HG03342 (cell line): ENCODE results near the gene TRIM9.

ENCODE experiments used
- ATAC-seq: cut with Tn5 transposase; IDR thresholded peaks from one replicate; pipeline ENCODE4 v1.9.1; 2021; ENCODE audit warnings: mild to moderate bottlenecking, moderate library complexity; ENCODE audit not compliant: unreplicated experiment

Gene TRIM9

DNA sequence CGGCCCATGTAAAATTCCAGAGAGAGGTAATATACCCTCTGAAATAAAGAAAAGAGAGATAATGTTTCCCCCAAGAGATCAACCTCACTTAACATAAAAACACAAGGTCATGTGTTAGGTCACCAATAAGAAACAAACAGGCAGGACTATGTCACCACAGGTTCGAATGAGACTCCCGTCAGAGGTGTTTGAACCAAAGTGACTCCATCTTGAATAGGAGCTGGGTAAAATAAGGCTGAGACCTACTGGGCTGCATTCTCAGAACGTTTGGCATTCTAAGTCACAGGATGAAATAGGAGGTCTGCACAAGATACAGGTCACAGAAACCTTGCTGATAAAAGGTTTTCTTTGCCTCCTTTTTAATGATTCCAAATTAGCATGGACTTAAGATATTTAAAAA, 157.1 kb downstream of the TRIM9 start:
- no peak for ATAC-seq

DNA sequence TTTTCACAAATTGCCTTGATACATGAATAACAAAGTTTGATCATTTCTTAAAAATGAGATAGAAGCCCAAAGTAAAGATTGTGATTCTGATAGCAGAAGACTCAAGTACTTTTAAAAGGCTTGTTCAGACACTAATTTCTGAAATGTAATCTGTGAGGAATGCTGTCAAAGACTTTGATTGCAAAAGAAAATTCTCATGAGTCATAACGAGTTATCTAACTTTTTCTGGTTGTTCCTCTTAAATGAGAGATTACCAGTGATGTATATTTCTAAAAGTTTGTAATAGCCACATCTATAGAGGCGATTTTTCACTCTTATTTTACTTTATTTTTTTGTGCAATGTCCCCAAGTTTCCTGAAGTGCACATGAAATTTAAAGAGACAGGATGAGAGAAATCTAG, 157.6 kb downstream of the TRIM9 start:
- ATAC-seq, result no peak

DNA sequence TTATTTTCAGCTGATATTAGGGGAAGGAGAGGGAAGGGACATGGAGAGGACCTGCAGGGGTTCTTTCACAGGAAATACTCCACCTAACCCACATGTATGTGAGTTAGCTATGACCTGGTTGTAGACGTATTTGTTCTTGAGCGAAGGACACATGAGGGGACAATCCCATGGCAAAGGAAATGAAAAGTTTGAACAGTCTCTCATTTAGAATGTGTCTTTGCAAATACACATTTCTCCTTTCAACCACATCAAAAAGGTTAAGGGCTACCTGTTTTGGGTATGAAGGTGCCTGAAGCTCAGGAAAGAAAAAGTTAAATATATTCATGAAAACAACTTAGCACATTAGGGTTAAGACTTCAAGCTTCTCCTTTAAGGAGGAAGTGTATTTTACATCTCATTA, 158.0 kb downstream of the TRIM9 start:
- no peak for ATAC-seq

DNA sequence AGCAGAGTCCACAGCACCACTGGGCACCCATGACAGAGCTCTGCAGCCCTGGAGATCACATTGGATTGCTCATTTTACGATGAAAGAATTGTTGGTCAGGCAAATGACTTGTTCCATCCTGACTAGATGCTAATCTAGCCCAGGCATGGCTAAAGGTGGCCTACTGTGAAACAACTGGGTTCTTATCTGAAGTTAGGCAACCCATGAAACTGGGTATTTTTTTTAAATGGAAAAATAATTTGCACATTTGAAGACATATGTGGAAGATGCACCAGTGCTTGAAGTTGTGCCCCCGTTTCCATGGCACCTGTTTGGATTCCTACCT, 158.9 kb downstream of the TRIM9 start:
- ATAC-seq, result no peak

DNA sequence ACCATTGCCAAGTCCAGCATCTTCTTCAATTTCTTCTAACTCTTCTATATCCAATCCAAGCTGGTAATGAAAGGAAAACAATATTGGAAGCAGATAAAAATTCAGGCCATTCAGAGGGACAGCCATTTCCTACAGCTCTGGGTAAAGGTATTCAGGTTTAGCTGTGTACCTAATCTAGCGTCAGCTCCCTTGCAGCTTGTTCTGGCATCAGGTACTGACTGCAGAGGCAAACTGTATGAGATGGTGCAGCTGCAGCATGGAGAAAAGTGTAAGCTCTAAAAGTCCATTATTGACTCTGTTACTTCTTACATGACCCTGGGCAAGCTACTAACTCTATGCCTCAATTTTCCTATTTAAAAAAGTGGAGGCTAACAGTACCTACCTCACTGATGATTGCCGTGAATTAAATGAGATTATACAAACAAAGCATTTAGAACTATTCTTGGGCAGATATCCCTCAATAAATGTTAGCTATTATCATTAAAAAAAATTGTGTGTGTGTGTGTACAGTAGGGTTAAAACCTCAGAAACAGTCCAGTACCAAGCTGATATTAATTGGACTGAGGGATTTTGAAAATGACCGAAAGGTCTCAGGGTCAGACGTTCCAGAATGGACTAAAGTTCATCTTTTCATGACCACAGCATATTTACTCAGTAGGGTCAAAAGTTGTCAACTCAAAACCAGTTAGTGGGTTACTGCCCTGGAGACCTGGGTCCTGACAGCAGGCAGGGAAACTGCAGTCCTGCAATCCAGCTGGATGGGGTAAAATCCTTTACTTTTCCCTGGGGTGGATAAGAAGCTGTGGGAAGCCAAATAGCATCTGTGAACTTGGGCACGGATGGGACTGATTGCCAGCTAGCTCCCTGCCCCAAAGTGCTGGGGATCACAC, 159.5 kb downstream of the TRIM9 start:
- ATAC-seq, result no peak

DNA sequence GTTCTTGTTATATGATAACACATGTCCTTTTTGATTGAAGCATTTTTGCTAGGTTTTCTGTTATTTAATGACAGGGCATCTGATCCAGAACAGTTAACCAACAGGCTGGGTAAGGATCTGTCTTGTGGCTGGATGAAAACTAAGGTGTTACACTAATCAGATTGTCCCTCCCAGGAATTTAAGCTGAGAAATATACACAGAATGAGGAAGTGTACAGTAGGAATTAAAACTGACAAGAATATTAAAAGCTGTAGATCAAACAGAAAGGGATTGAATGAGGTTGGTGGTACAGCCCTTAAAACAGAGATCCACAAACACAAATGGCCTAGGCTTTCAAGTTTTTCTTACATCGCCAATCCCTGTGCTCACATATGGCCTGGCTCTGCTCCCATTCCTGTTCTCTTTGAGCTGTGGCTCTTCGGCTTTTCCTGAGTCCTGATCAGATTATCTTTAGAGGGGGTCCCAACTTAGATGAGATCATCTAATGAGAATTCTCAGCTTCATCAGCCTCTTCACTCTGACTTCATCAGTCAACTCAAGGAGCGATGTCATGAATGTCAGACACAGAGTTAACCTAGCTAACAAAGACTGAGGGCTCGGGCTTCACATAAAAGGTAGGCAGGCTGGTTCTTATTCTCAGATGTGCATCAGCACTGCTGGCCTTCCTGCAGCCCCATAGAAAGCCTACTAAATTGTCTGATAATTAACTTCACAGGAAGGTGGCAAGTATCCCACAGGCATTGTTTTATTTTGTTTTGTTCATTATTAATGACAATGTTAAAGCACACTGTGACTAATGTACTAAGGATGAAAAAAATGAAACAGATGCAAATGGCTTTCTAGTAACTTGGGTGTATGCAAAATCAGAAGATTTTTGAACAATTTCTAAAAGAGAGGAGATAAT, 162.1 kb downstream of the TRIM9 start:
- no peak for ATAC-seq

DNA sequence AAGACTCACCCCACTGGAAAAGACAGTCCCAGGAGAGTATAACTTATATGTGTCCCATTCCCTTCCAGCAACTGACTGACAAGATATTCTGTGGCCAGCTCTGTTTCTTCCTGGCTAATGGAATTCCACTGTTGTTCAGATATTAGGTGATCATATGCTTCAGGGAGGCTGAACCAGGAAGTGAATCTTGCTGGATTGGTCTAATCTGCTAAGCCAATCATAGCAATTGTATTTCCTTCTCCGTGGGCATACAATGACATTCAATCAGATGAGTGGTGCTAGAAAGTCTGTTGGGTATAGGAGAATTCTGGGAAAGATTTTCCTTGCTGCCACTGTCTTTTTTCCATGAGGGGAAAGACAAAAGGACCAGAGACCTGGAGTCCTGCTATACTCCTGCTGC, 162.7 kb downstream of the TRIM9 start:
- ATAC-seq, result no peak

DNA sequence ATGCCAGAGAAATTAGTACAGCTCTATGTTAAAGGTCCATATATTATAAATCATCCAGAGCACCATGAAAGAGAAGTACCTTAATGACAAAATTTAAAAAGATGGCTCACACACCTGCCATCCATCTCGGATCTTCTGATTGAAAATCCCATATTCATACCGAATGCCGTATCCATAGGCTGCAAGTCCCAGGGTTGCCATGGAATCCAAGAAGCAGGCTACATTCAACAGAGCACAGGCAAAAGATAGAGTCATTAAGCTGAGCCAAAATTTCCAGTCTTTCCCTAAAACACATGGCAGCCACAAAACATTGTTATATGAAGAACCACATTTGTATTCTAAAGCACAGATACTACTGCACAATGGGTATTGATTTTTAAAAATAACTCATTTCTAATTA, 163.3 kb downstream of the TRIM9 start:
- ATAC-seq, result no peak

DNA sequence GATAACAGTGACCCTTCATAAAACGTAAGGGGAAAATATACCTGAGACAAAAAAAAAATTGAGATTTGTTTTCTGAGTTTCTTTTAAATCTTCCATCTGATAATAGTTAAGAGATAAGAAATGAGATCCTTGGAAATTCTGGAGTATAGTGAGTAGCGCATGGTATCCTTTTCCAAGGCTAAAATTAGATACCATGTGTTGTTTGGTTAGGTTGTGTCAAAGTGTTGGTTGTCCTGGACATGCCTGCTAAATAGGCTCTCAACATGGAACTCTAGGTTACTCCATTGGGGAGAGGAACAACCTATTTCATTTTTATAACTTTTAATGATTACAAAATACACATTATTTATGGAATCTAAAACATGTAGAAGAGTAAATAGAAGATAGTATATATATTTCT, 165.4 kb downstream of the TRIM9 start:
- ATAC-seq, result no peak

DNA sequence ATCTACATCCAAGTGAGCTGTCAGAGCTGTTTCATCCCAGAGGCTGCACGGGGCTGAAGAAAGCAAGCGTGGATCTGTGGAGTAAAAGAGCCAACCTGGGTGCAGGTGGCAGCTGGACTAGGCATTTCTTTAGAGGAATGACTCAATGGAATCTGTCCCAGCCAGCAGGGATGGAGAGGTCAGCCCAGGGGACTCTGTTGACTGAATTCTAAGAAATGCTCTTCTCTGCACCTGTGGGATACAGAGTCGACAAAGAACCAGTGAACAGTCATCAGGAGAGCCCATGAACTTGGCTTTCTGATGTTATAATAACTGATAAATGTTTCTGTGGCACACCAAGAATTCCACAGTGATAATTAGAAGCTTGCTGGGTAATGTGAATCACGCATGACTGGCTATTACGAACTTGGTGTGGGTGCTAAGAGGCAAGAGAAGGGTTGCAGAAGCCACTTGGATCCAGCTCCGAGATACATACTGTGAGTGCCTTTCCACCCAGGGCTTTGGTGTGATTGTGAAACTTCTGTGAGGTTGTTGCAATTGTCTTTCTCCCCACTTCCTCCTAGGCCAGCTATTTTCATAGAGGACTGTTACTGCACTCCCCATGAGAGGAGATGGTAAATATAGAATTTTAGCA, 166.8 kb downstream of the TRIM9 start:
- ATAC-seq, result no peak

DNA sequence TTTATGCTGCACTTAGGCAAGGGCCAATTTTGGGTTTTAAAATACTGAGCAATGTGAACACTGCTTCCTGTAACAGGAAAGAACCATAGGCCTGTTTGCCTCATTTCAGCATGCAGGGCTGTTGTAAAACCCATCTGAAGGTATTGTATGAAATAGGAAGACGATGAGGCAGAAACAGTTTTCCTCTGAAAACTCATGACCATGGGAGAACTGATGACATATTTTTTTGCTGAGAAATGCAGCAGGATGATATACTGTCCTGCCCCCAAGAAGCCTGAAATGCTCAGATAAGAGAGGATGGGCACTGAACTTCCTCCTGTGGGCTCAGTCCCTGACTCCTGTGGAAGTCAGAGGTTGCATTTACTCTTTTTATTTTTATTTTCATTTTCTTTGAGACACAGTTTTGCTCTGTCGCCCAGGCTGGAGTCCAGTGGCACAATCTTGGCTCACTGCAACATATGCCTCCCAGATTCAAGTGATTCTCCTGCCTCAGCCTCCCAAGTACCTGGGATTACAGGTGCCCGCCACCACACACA, 168.0 kb downstream of the TRIM9 start:
- ATAC-seq, result no peak
